GM12891 (cell line): Measurements from ENCODE around the gene S100A12.

Experiments
- PAX5 ChIP-seq: IDR thresholded peaks from 2 replicates; pipeline ENCODE4 v1.6.1; 2011; ENCODE audit warnings: low read length, moderate library complexity, mild to moderate bottlenecking; ENCODE audit not compliant: insufficient read depth, severe bottlenecking
- POLR2A ChIP-seq: IDR thresholded peaks from 2 replicates; pipeline ENCODE4 v1.6.1; 2011; ENCODE audit warnings: low read depth, low read length, control low read depth
- POLR2AphosphoS5 ChIP-seq: IDR thresholded peaks from 2 replicates; pipeline ENCODE4 v1.6.1; 2011; ENCODE audit warnings: low read depth, low read length, control low read depth
- POU2F2 ChIP-seq: IDR thresholded peaks from 2 replicates; pipeline ENCODE4 v1.6.1; 2011; ENCODE audit warnings: low read depth, mild to moderate bottlenecking, control low read depth, low read length, moderate library complexity
- TAF1 ChIP-seq: IDR thresholded peaks from 2 replicates; pipeline ENCODE4 v1.6.1; 2011; ENCODE audit warnings: low read depth, low read length, control low read depth

GRCh38 chr1:153324912-153325311, 50.5 kb downstream of the S100A12 start:
- TF ChIP-seq POLR2AphosphoS5 (no peak), POLR2A (no peak), TAF1 (no peak), PAX5 (no peak), POU2F2 (no peak)
